Esophagus squamous epithelium (tissue), 5 donors: ENCODE measurements around the gene MAT1A. TPM values are rescaled to one million over a fixed set of nuclear protein-coding genes. Genes with fewer than 3 reads are reported as not detected.

Experiments
- DNase-seq: peaks from one replicate; lab custom pipeline; 2025; lab: John Stamatoyannopoulos, UW
- H3K27ac ChIP-seq, 4 donors: fragments of 200-600 bp; sonication (generic); one replicate each; pipeline ENCODE4 v1.5.1; 2016 to 2019; ENCODE audit warnings: mild to moderate bottlenecking in 1 of 4
- H3K27me3 ChIP-seq, 4 donors: fragments of 200-600 bp; sonication (generic); 1 replicate in 3 of 4; 2 replicates in 1 of 4; pipeline versions ENCODE4 v1.5.1 to v1.6.0; 2017 to 2021; ENCODE audit warnings: antibody characterized with exemption in 1 of 4
- H3K36me3 ChIP-seq, 3 donors: fragments of 200-600 bp; sonication (generic); one replicate each; pipeline ENCODE4 v1.5.1; 2016 to 2019
- H3K4me1 ChIP-seq, 3 donors: fragments of 200-600 bp; sonication (generic); one replicate each; pipeline ENCODE4 v1.5.1; 2017 to 2019
- H3K4me3 ChIP-seq, 4 donors: fragments of 200-600 bp; sonication (generic); 1 replicate in 3 of 4; 2 replicates in 1 of 4; pipeline ENCODE4 v1.5.1; 2016 to 2019; ENCODE audit warnings: mild to moderate bottlenecking in 2 of 4, moderate library complexity in 1 of 4
- H3K9me3 ChIP-seq, 3 donors: fragments of 200-600 bp; sonication (generic); one replicate each; pipeline ENCODE4 v1.5.1; 2016 to 2019
- CTCF ChIP-seq, 6 experiments: fragments of 450-650 bp in 4 of 6; fragments of 200-600 bp in 2 of 6; sonication (generic) in 2 of 6; IDR thresholded peaks; one replicate each; pipeline ENCODE4 v1.5.1; 2016 to 2019; ENCODE audit warnings: antibody characterized with exemption in 6 of 6, mild to moderate bottlenecking in 4 of 6, moderate library complexity in 4 of 6
- POLR2A ChIP-seq, 4 donors: fragments of 450-650 bp; IDR thresholded peaks; one replicate each; pipeline ENCODE4 v1.6.1; 2017; ENCODE audit warnings: antibody characterized with exemption in 4 of 4, mild to moderate bottlenecking in 4 of 4, moderate library complexity in 3 of 4
- WGBS, 2 donors: methylation state at CpG; one replicate each; pipeline ENCODE4 v1.1.5; 2018; 5-methylcytosine and 5-hydroxymethylcytosine counted together
- intact Hi-C: fragments of 100-400 bp; cut with DNase I; formaldehyde crosslinking; loops from one replicate; pipeline ENCODE4 v1.15.0; 2022
- total RNA-seq, 4 donors: library from RNA; depleted of rRNA; stranded (reverse); fragments of >200 nt; gene quantifications; one replicate each; pipeline ENCODE4 v1.1.0, GENCODE V29; 2016
- donor health status: DM: yes; HTN: yes; CAD: no.

MAT1A gene
- total RNA-seq, 4 donors from 2014 or later: 0.09 to 2.3 (median 0.55) TPM

- Histone ChIP-seq H3K27me3 (no peaks in the 10 kb centered on the region), H3K4me3 (no peak overlapping the region), H3K27ac (no peak overlapping the region), H3K9me3 (peaks cover 0 to 6% (median 0%) of the 10 kb centered on the region in 3 donors), H3K36me3 (no peaks in the 10 kb centered on the region), H3K4me1 (peaks cover 0 to 11% (median 0%) of the 10 kb centered on the region in 3 donors)
- TF ChIP-seq CTCF (IDR thresholded peaks at IDR 0.05) (no peak), POLR2A (IDR thresholded peaks at IDR 0.05) (no peak)
- DNase-seq: no peak
- intact Hi-C loops: no loop called here
- 81 to 91% methylated on average over 3 of the region's 6 CpGs for whole genome bisulfite sequencing, 2 donors
These were observed 3.3 kb upstream of the MAT1A start for GRCh38 chr10:80292607-80293239.

- intact Hi-C loops: no loop called here
- Histone ChIP-seq H3K27me3 (no peaks in the 10 kb centered on the region), H3K27ac (no peak overlapping the region), H3K4me3 (no peak overlapping the region), H3K4me1 (peaks cover 0 to 11% (median 0%) of the 10 kb centered on the region in 3 donors), H3K9me3 (no peaks in the 10 kb centered on the region), H3K36me3 (no peaks in the 10 kb centered on the region)
- TF ChIP-seq POLR2A (IDR thresholded peaks at IDR 0.05): no peak
- no peak for TF ChIP-seq CTCF (IDR thresholded peaks at IDR 0.05)
- DNase-seq: no peak
- 79% methylated on average over 4 of the region's 4 CpGs for WGBS, 2 donors
These were observed 1.2 kb upstream of the MAT1A start for GRCh38 chr10:80290474-80291220.

GRCh38 chr10:80288849-80289248, 609 bp downstream of the MAT1A start:
- intact Hi-C loops: no loop called here
- TF ChIP-seq POLR2A (IDR thresholded peaks at IDR 0.05) (no peak), CTCF (IDR thresholded peaks at IDR 0.05) (no peak)
- Histone ChIP-seq H3K36me3 (no peaks in the 10 kb centered on the region), H3K9me3 (no peaks in the 10 kb centered on the region), H3K27me3 (no peaks in the 10 kb centered on the region), H3K4me1 (peaks cover 0 to 11% (median 0%) of the 10 kb centered on the region in 3 donors), H3K4me3 (no peak overlapping the region), H3K27ac (no peak overlapping the region)
- DNase-seq: no peak
- WGBS, 2 donors: 92 to 94% methylated on average over 5 of the region's 5 CpGs

- DNase-seq: no peak
- no peak overlapping the region for H3K4me3 ChIP-seq
- peaks cover 0 to under 1% (median 0%) of the 10 kb centered on the region in 3 donors for H3K4me1 ChIP-seq
- TF ChIP-seq POLR2A (IDR thresholded peaks at IDR 0.05) (no peak), CTCF (IDR thresholded peaks at IDR 0.05) (no peak)
- WGBS, 2 donors: 80% methylated on average over 1 of the region's 1 CpG; no CpG with 5 or more reads in 1 of the 2 donors
- H3K27ac ChIP-seq: no peak overlapping the region
- H3K36me3 ChIP-seq: no peaks in the 10 kb centered on the region
- intact Hi-C loops: no loop called here
- no peaks in the 10 kb centered on the region for H3K9me3 ChIP-seq
- no peaks in the 10 kb centered on the region for H3K27me3 ChIP-seq
These were observed 4.9 kb downstream of the MAT1A start for GRCh38 chr10:80284522-80284921.

- Histone ChIP-seq H3K9me3 (no peaks in the 10 kb centered on the region), H3K27ac (no peak overlapping the region), H3K36me3 (no peaks in the 10 kb centered on the region), H3K4me1 (no peaks in the 10 kb centered on the region), H3K4me3 (no peak overlapping the region), H3K27me3 (no peaks in the 10 kb centered on the region)
- 89 to 90% methylated on average over 10 to 12 of the region's 14 CpGs for WGBS, 2 donors
- TF ChIP-seq CTCF (IDR thresholded peaks at IDR 0.05): no peak
- no peak for TF ChIP-seq POLR2A (IDR thresholded peaks at IDR 0.05)
- intact Hi-C loops: no loop called here
- no peak for DNase-seq
These were observed 5.8 kb downstream of the MAT1A start for GRCh38 chr10:80283536-80284199.
